HG03196 (cell line): Measurements from ENCODE around the gene SUGP2.

Experiments
- ATAC-seq: cut with Tn5 transposase; IDR thresholded peaks from one replicate; pipeline ENCODE4 v1.9.1; 2021; ENCODE audit not compliant: unreplicated experiment

Gene SUGP2

DNA sequence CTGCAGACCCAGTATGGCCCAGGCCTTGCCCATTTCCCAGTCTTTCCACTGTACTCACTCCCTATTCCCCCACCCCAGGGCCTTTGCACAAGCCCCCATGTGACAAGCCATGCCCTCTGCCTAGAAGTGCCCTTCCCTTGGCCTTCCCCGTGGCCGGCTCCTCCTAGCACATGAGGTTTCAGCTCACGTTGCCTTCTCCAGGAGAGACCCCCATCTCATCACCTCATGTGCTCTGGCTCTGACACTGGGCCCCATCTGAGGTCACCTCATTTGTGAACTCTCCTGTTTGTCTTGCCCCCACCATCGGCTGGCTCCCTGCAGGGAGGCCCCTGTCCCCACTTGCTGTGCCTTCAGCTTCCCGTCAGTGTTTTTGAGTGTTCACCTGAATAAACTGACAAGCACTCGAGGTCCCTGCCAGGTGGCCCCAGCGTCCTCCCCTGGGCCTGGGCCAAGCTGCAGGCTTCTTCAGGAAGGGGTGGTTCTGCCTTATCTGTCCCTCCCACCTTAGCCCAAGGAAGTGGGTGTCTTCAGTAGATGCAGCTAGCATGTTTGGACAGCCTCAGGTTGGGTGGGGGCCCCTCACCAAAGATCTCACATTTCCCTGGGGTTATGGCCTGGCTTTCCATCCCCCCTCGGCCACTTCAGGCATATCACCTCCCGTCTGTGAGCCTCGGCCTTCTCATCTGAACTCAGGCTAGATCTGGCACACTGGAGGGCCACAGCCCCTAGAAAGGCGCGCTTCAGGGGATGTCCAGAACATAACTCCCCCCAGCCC is 26.7 kb upstream of the SUGP2 start:
- no peak for ATAC-seq

DNA sequence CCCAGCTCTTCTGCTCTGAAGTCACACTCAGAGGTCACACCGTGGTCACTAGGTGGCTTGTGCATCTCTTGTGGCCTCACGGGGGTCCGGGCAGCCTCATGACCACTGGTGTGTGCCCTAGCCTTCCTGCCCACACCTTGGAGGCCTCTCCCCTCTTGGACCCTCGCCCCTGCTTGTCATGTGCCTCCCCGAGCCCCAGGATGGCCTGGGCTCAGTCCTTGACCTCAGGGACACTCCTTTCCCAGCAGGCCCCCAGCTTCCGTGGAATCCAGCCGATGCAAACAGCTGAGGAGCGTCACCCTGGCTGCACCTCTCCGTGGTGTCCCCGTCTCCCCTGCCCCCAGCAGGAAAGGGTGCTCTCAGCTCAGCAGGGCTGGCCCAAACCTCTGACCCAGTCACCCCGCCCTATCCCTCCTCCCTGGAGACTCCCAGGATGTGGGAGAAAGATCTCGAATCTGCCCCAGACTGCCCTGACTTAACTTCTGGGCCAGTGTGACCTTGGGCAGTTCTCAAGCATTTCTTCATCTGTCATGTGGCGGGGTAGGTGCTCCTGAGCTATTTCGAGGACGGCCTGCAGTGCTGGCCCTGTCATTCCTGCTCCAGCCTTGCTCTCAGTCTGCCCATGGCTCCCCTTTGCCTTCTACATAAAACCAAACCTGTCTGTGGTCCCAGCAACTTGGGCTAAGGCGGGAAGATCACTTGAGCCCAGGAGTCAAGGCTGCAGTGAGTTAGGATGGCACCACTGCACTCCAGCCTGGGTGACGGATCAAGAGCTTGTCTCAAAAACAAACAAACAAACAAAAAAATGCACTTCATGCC is 25.9 kb upstream of the SUGP2 start:
- ATAC-seq = no peak

DNA sequence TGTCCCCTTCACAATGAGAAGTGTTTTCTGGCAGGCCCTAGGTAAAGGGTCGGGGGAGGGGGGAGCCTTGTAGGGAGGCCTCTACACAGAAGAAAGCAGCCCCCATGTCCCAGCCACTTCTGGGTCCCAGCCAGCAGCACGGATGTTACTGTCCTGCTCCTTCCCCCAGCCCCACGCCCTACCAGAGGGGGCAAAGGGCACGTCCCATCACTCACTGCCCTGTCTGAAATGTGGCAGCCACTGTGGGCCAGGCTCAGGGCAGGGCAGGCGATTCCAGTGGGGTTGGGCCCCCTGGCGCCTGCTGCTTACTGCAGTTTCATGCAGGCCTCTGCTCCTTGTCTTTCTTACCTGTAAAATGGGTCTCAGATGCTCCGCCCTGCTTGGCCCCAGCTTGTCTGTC is 24.4 kb upstream of the SUGP2 start:
- ATAC-seq = no peak

DNA sequence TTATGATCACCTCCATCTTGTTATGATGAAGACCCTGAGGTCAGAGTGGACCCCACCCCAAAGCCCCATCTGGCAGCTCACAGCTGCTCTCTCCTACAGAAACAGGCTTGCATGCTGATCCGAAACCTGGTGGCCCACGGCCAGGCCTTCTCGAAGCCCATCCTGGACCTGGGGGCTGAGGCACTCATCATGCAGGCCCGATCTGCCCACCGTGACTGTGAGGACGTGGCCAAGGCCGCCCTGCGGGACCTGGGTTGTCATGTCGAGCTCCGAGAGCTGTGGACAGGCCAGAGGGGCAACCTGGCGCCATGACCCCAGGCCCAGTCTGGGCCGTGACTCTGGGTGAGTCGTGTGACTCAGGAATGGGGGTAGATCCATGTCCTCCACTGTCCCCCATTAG is 24.0 kb upstream of the SUGP2 start:
- no peak for ATAC-seq

DNA sequence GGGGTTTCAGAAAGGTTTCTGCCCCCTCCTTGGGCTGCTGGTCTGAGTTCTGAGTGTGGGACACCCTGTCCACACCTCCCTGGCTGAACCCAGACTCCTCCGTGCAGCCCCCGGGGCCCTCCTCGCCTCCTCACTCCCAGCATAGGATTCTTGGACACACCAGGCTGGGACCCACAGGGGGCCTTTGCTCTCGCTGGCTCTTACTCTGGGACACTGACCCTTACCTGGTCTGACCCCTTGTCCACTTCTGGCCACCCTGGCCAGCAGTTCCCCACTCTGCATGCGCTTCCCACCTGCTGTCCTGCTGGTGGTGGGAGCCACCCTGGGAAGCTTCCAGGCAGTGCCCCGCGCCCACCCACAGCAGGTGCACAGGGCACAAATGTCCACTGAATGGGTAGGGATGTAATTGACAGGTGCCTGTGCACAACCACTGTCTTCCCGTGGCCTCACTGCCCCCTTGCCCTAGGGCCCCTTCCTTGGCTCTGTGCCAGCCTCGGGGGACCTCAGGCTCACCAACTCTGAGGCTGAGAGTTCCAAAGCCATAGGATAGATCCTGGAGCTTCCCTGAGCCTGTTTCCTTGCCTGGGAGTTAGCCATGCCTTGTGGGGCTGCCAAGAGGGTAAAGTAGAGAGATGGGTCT is 23.4 kb upstream of the SUGP2 start:
- ATAC-seq = no peak

DNA sequence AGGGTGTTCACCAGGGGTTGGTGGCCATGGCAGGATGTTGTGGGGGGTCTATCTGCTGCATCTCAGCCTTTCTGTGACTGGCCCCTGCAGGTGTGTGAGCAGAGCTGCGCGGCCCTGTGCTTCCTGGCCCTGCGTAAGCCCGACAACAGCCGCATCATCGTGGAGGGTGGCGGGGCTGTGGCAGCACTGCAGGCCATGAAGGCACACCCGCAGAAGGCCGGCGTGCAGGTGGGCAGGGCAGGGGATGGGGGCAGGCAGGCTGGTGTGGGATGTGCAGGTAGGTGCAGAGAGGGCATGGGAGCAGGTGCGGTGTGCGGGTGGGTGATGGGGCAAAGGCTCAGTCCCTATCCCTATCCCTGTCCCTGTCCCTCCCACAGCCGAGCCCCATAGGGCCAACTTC is 22.4 kb upstream of the SUGP2 start:
- ATAC-seq = no peak

DNA sequence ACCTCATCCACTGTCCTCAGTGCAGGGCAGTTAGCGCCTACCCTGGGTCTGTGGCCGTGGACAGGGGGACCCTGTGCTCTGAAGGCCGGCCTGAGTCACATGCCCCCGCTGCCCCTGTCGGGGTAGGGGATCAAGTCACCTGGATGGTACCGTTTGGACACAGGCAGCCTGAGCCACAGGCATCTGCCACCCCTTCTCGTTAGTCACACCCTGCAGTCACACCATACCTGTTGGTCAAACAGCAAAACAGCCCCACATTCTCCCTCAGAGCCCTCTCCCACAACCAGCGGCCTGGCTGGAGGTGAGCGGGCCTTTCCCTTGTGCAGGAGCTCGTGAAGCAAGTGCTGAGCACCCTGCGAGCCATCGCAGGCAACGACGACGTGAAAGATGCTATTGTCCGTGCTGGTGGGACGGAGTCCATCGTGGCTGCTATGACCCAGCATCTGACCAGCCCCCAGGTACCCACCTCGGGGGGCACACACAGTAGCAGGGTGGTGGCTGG is 21.7 kb upstream of the SUGP2 start:
- ATAC-seq = no peak

DNA sequence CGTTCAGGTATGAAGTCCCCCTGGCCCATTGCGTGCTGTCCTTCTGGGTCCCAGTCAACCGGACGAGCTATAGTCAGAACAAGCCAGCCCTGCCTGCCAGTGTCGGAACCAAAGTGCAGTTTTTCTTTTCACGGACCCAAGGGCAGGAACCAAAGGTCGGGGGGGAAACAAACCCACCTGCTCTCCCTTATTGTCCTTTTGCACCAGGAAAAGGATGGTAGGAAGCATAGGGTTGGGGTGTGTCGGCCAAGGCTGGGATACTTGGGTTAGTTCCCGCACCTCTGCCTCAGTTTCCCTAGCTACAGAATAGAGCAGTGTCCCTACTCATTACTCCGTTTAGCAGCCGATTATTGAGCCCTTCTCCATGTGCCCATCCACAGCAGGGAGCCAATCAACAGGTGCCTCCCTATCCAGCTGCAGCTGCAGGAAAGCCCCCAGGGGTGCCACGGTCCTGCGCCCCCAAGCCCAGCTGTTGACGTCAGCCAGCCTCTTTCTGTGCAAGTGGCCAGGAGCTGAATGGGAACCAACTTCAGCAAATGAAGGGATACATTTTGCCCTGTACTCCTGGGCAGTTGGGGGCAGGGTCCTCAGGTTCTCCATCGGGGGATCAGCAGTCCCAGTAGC is 21.1 kb upstream of the SUGP2 start:
- no peak for ATAC-seq

DNA sequence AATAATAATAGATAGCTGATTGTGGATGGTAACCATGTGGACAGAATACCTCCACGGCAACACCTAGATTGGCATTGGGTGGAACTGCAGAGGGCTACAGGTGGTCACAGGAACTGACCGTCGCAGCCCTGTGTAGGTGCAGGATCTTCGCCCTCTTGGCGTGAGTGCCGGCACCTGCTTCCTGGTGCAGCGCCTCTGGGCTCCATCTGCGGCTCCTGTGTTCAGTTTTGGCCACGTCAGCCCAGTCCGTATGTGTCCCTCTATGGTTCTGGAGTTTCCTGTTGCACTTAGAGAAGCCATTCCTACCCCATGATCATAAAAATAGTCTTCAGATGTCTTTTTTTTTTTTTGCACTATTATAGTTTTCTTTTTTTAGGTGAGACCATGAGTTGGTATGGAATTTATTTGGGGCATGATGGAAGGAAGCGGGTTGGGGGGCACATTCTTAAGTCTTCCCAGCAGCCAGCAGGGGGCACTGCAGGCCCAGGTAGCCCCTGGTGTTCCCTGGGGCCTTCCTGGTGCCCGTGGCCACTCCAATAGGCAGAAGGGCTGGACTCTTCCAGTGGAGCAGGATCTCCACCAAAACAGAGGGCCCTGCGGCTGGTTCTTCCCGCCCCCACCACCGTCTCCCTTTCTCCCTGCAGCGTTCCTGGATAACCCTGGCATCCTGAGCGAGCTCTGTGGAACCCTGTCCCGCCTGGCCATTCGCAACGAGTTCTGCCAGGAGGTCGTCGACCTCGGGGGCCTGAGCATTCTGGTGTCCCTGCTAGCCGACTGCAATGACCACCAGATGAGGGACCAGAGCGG is 20.4 kb upstream of the SUGP2 start:
- ATAC-seq = no peak

DNA sequence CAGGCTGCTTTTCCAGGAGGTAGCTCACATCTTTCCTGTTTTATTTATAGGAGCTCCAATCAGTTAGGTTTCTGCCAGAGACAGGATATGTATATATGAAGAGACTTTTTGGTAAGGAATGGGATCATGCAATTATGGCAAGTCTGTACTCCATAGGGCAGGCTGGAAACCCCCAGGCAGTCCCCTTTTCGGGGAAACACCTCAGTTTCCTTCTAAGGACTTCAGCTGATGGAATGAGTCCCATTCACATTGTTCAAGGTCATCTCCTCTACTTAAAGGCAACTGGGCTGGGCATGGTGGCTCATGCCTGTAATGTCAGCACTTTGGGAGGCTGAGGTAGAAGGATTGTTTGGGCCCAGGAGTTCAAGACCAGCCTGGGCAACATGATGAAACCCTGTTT is 19.6 kb upstream of the SUGP2 start:
- ATAC-seq = no peak

DNA sequence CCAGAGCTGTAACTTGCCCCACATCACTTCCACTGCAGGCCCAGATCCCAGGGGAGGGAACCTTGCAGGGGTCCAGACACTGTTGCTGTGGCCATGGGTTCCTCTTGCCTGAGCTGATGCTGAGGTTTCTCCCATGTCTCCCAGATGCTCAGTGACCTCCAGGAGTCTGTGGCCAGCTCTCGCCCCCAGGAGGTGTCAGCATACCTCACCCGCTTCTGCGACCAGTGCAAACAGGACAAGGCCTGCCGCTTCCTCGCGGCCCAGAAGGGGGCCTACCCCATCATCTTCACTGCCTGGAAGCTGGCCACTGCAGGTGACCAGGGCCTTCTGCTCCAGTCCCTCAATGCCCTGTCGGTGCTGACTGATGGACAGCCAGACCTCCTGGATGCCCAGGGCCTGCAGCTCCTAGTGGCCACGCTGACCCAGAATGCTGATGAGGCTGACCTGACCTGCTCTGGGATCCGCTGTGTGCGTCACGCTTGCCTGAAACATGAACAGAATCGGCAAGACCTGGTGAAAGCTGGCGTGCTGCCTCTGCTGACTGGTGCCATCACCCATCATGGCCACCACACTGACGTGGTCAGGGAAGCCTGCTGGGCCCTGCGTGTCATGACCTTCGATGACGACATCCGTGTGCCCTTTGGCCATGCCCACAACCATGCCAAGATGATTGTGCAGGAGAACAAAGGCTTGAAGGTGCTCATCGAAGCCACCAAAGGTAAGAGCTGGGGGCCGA is 18.3 kb upstream of the SUGP2 start:
- ATAC-seq = no peak

DNA sequence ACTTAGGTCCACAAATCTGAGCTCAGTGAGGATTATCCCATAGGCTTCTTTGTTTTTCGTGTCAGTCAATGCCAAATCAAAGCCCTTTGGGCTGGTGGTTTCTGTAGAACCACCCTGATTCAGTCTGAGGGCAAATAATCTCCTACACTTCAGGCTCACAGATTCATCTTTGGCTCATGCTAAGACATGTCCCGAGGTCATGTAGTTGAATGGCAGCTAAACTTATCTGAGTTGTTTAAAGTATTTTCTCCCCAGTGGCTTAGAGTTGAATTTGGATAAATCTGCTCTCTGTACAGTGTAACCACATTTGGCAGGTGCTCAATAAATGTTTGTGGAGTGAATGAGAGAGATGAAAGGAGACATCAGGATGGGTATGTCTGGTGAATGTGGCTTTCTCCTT is 17.4 kb upstream of the SUGP2 start:
- no peak for ATAC-seq

DNA sequence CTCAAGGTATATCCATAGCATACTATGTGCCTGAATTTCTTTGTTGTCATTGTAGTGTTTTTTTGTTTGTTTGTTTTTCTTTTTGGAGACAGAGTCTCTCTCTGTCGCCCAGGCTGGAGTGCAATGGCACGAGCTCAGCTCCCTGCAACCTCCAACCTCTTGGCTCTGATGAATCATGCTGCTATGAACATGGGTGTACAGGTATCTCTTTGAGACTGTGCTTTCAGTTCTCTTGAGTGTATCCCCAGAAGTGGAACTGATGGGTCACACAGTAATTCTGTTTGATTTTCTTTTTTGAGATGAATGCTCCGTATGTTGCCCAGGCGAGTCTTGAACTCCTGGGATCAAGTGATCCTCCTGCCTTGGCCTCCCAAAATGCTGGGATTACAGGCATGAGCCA is 16.8 kb upstream of the SUGP2 start:
- no peak for ATAC-seq

DNA sequence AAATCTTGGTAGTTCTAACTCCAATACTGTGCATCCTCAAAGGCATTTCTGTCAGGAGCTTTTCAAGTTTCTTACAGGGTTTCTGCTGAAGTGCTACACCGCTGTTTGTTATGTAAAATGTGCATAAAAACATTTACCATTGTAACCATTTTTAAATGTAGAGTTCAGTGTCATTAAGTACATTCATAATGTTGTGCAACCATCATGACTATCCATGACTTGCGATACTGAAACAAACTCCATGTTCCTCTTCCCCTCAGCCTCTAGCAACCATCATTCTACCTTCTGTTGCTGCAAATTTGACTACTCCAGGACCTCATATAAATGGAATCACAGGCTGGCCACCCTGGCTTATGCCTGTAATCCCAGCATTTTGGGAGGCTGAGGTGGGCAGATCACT is 16.1 kb upstream of the SUGP2 start:
- ATAC-seq = no peak

DNA sequence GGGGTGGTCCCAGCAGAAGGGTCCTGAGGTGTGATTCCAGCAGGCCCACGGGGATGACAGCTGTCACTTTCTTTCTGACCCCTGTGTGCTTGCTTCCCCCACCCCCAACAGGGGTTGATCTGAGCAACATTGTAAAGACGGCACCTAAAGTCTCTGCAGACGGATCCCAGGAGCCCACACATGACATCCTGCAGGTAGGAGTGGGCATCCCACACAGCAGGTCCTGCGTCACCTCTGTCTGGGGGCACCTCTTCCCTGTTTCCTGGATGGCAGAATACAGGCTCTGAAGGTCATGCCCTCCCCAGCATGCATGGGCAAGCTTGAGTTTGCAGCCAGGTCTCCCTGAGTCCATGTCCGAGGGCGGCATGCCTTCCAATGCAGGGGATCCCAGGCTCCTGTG is 10.6 kb upstream of the SUGP2 start:
- no peak for ATAC-seq

DNA sequence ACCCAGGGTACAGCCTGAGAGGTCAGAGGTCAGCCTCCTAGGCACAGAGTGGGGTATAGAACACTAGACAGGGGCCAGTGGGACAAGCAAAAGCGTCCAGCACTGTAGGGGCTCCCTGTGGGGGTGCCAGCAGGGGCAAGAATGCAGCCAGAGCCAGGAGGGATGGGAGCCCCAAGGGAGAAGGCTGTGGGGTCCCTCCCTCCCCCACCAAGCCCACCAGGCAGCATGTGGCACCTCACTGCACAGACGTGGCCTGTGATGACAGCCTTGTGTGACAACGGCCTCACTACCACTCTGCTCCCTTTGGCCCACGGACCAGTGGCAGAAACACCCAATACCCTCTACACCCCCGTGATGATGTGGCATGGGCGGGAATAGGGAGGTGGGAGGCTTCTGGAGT is 10.2 kb upstream of the SUGP2 start:
- ATAC-seq = no peak

DNA sequence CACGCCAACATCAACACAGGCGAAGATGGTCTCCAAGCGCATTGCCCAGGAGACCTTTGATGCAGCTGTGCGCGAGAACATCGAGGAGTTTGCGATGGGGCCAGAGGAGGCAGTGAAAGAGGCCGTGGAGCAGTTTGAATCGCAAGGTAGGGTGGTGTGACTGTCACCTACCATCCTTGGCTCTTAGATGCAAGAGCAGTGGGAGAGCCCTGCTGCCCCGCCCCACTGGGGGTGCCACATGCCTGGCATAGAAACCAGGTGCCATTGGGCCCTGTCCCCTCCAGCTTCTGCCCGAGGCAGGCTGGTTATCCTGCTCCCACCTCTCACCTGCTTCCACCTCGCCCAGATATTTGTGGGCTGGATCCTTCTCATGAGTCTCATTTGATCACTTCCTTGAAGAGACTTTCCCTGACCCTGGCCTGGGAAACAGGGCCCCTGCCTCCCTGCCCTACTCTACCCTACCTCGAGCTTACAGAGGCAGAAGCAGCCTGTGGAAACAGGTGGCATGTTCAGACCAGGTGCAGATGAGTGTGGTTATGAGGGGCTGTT is 9.5 kb upstream of the SUGP2 start:
- ATAC-seq = no peak

DNA sequence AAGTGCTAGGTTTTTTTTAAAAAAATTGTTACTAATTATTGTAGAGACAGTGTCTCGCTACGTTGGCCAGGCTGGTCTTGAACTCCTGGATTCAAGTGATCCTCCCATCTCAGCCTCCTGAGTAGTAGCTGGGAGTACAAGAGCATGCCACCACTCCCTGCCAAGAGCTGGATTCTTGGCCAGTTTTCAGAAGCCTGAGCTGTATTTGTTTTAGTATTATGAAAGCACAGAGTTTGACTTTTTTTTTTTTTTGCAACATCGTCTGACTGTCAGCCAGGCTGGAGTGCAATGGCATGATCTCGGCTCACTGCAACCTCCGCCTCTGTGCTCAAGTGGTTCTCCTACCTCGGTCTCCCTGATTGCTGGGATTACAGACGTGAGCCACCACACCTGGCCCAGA is 7.1 kb upstream of the SUGP2 start:
- ATAC-seq = no peak

DNA sequence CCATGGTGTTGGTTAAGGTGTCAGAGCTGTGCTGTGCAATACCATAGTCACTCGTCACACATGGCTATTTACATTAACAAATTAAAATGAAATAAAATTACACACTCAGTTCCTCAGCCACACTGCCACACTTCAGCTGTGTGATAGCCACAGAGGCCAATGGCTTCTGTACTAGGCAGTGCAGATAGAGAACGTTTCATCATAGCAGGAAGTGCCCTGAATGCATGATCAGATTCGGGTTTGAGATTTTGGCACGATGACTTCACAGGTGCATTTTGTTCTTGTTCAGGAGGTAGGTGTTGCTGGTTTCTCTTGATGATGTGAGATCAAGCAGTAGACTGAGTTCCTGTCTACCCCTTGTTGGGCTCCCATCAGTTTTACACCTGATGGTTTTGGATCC is 6.6 kb upstream of the SUGP2 start:
- no peak for ATAC-seq

DNA sequence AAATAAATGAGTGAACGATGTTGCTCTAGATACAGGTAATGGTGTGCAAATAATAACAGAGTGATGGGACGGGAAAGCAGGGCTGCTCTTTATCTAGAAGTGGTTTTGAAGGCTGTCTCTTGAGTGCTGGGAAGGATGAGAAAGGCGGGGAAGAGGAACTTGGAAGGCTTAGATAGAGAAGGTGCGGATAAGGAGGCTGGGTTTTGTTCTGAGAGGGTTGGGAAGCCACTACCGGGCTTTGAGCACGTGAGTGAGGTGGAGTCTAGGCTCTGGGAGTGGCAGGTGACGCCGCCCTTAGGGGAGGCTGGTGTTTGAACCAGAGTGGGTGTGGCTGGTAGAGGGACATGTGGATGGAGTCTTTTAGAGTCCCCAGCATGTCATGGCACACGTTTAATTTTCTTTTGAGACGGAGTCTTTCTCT is 897 bp upstream of the SUGP2 start:
- no peak for ATAC-seq
